C4-2B (cell line): ENCODE data around the gene TMEM98.

ENCODE experiments used
- H3K27ac ChIP-seq: fragments of 450-650 bp; 2 replicates; pipeline ENCODE4 v1.5.1; 2017
- CTCF ChIP-seq: fragments of 450-650 bp; conservative IDR thresholded peaks from 2 replicates; pipeline ENCODE4 v1.5.1; 2017; ENCODE audit warnings: mild to moderate bottlenecking
- ZFX ChIP-seq: fragments of 450-650 bp; IDR thresholded peaks from 2 replicates; pipeline ENCODE4 v1.6.1; 2017

Gene TMEM98

GRCh38 chr17:32928586-32929535 lies 908 bp downstream of the TMEM98 start:
- TF ChIP-seq CTCF: no peak
- no peak for TF ChIP-seq ZFX
- peak overlapping the region; percentile 66 for H3K27ac ChIP-seq

GRCh38 chr17:32929588-32929987 lies 1.6 kb downstream of the TMEM98 start:
- no peak overlapping the region for H3K27ac ChIP-seq
- TF ChIP-seq ZFX (no peak), CTCF (no peak)

DNA sequence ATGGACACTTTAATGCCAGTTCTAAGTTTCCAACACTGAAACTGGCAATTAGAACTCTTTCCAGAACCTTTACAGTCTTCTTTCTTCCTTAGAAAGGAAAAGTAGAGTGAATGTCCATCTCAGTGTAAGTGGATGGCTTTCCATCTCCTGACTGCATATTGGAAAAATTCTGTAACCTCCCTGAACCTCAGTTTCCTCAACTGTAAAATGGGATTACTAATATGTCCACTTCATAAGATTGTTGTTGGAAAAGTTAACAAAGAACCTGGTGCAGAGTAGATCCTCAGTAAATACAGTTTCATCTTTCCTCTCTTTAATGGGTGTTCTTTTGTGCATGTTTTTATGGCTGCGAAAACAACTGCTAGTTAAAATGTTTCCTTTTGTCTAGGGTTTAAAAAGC lies 2.6 kb downstream of the TMEM98 start:
- H3K27ac ChIP-seq: no peak overlapping the region
- no peak for TF ChIP-seq ZFX
- TF ChIP-seq CTCF: no peak

- no peak for TF ChIP-seq CTCF
- no peak for TF ChIP-seq ZFX
- no peak overlapping the region for H3K27ac ChIP-seq
Observed at GRCh38 chr17:32931686-32932085, 3.7 kb downstream of the TMEM98 start.

DNA sequence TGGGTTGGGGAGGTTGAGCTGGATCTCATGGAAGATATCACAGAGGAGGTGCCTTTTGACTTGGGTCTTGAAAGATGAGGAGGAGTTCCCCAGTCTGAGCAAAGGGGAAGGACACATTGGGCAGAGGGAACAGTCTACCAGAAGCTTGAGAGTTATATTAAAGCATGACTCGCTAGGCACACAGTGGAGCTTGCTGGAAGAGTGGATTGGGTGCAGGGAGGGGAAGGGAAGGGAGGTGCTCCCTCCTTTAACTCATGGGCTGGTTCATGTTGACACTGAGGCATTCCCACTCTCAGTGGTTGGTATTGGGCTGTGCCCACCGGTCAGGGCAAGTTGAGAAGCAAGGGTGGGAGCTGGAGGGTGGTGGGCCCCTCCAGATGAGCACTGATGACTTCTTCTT lies 5.9 kb downstream of the TMEM98 start:
- TF ChIP-seq ZFX: no peak
- TF ChIP-seq CTCF: no peak
- H3K27ac ChIP-seq: no peak overlapping the region

DNA sequence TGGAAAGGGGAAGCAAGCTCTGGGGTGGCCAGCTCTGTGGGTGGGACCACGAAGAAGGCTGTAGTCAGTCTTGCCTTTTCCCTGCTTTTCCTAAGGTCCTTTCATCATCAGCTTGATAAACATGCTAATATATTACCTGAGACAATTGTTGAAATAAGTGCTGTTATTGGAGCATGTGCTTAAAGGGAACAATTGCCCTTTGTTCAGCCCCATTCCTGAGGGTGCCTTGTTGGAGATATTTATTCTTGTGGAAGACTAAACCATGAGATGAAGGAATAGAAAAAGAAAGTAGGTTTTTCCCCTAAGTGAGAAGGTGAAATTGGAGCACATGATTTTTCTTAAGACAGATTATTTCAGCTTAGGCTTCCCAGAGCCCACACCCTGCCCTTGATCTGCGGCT lies 7.8 kb downstream of the TMEM98 start:
- TF ChIP-seq ZFX (no peak), CTCF (no peak)
- no peak overlapping the region for H3K27ac ChIP-seq

GRCh38 chr17:32936186-32936893 lies 8.4 kb downstream of the TMEM98 start:
- TF ChIP-seq CTCF (no peak), ZFX (no peak)
- H3K27ac ChIP-seq: no peak overlapping the region
